ENCODE measurements around the gene SIGLEC11. TPM values are rescaled to one million over a fixed set of nuclear protein-coding genes. Genes with fewer than 3 reads are reported as not detected.

Gene SIGLEC11
- total RNA-seq, 2 experiments from 2014 or later = not detected

- Histone ChIP-seq H3K4me1 (ENCODE audit: insufficient read depth, low read length, poor library complexity, severe bottlenecking) (peaks cover 21% of the 10 kb centered on the region), H4K20me1 (ENCODE audit: insufficient read depth, low read length) (peaks cover 23% of the 10 kb centered on the region), H3K9me2 (ENCODE audit: insufficient read depth, low read length) (no peaks in the 10 kb centered on the region), H3K79me2 (ENCODE audit: insufficient read depth, low read depth, low read length) (peaks cover 43% of the 10 kb centered on the region), H3K27ac (ENCODE audit: low read depth, low read length, poor library complexity, severe bottlenecking) (no peak overlapping the region), H3K9me3 (ENCODE audit: low read length) (no peaks in the 10 kb centered on the region), H3K36me3 (ENCODE audit: insufficient read depth, low read length) (peaks cover 53% of the 10 kb centered on the region), H2AFZ (ENCODE audit: low read length) (no peak overlapping the region), H3K4me2 (ENCODE audit: low read length) (no peak overlapping the region), H3K4me3 (ENCODE audit: low read depth, low read length, poor library complexity, severe bottlenecking) (no peak overlapping the region)
- DNase-seq (ENCODE audit: low spot score) = no peak
- no peak for TF ChIP-seq EZH2phosphoT487 (IDR thresholded peaks at IDR 0.05; ENCODE audit: borderline replicate concordance, low read depth, low read length)
- TF ChIP-seq CTCF (conservative IDR thresholded peaks at IDR 0.05; ENCODE audit: low read length) = no peak
- POLR2A ChIA-PET = no interaction called here
- intact Hi-C loops (cut with micrococcal nuclease; ENCODE audit: unreplicated experiment) = no loop called here
- BruUV-seq (replicated peaks) = no TSS peak
- CTCF ChIA-PET (ENCODE audit: unreplicated experiment) = no interaction called here
Measured at GRCh38 chr19:49932731-49933131, 28.2 kb downstream of the SIGLEC11 start.

GRCh38 chr19:49932041-49932451 is 28.9 kb downstream of the SIGLEC11 start:
- intact Hi-C loops (cut with micrococcal nuclease; ENCODE audit: unreplicated experiment) = no loop called here
- H3K27ac ChIP-seq (ENCODE audit: low read depth, low read length, poor library complexity, severe bottlenecking) = no peak overlapping the region
- CTCF ChIA-PET (ENCODE audit: unreplicated experiment) = no interaction called here
- no TSS peak for BruUV-seq (replicated peaks)
- no peak for DNase-seq (ENCODE audit: low spot score)
- H3K9me3 ChIP-seq (ENCODE audit: low read length) = no peaks in the 10 kb centered on the region
- POLR2A ChIA-PET = no interaction called here
- H3K9me2 ChIP-seq (ENCODE audit: insufficient read depth, low read length) = no peaks in the 10 kb centered on the region
- peaks cover 28% of the 10 kb centered on the region for H3K4me1 ChIP-seq (ENCODE audit: insufficient read depth, low read length, poor library complexity, severe bottlenecking)
- peaks cover 28% of the 10 kb centered on the region for H4K20me1 ChIP-seq (ENCODE audit: insufficient read depth, low read length)
- H3K79me2 ChIP-seq (ENCODE audit: insufficient read depth, low read depth, low read length) = peaks cover 49% of the 10 kb centered on the region
- no peak overlapping the region for H3K4me3 ChIP-seq (ENCODE audit: low read depth, low read length, poor library complexity, severe bottlenecking)
- peaks cover 60% of the 10 kb centered on the region for H3K36me3 ChIP-seq (ENCODE audit: insufficient read depth, low read length)
- 0 out of 2 replicates have a peak overlapping the region, but pooled peaks have one; percentile 92 for H3K4me2 ChIP-seq (ENCODE audit: low read length)
- no peak for TF ChIP-seq CTCF (conservative IDR thresholded peaks at IDR 0.05; ENCODE audit: low read length)
- no peak for TF ChIP-seq EZH2phosphoT487 (IDR thresholded peaks at IDR 0.05; ENCODE audit: borderline replicate concordance, low read depth, low read length)
- no peak overlapping the region for H2AFZ ChIP-seq (ENCODE audit: low read length)

- H2AFZ ChIP-seq (ENCODE audit: low read length) = no peak overlapping the region
- peak overlapping the region; percentile 90 for H3K27ac ChIP-seq (ENCODE audit: low read depth, low read length, poor library complexity, severe bottlenecking)
- TF ChIP-seq CTCF (conservative IDR thresholded peaks at IDR 0.05; ENCODE audit: low read length) (no peak), EZH2phosphoT487 (IDR thresholded peaks at IDR 0.05; ENCODE audit: borderline replicate concordance, low read depth, low read length) (no peak)
- peak overlapping the region; percentile 91 for H3K4me3 ChIP-seq (ENCODE audit: low read depth, low read length, poor library complexity, severe bottlenecking)
- ChIA-PET CTCF (ENCODE audit: unreplicated experiment) (no interaction called here), POLR2A (interaction anchor here (0.6 kb wide), 1 partner anchor 32 kb away, joined by 4 read pairs; no protein-coding TSS in a partner anchor)
- H3K4me1 ChIP-seq (ENCODE audit: insufficient read depth, low read length, poor library complexity, severe bottlenecking) = peaks cover 34% of the 10 kb centered on the region
- H4K20me1 ChIP-seq (ENCODE audit: insufficient read depth, low read length) = peaks cover 28% of the 10 kb centered on the region
- H3K4me2 ChIP-seq (ENCODE audit: low read length) = peak overlapping the region; percentile 92
- intact Hi-C loops (cut with micrococcal nuclease; ENCODE audit: unreplicated experiment) = loop anchor here (1.0 kb wide), 1 partner anchor 50 kb away; no protein-coding TSS in a partner anchor
- no peaks in the 10 kb centered on the region for H3K9me3 ChIP-seq (ENCODE audit: low read length)
- no peak for DNase-seq (ENCODE audit: low spot score)
- H3K36me3 ChIP-seq (ENCODE audit: insufficient read depth, low read length) = peaks cover 66% of the 10 kb centered on the region
- BruUV-seq (replicated peaks) = TSS peak; percentile 28
- H3K9me2 ChIP-seq (ENCODE audit: insufficient read depth, low read length) = no peaks in the 10 kb centered on the region
- H3K79me2 ChIP-seq (ENCODE audit: insufficient read depth, low read depth, low read length) = peaks cover 55% of the 10 kb centered on the region
Measured at GRCh38 chr19:49931293-49932040, 29.5 kb downstream of the SIGLEC11 start.

Data from OCI-LY7 (cell line).